ENCODE measurements around the gene LSM4. TPM values are rescaled to one million over a fixed set of nuclear protein-coding genes. Genes with fewer than 3 reads are reported as not detected.
"Not testable (repeated sequence)": the region's sequence is repeated elsewhere in the genome, so short reads cannot be mapped to it uniquely, and the experiment has no call there.

LSM4 gene
- total RNA-seq, 2 donors from 2014 or later = 280 to 379 TPM

DNA sequence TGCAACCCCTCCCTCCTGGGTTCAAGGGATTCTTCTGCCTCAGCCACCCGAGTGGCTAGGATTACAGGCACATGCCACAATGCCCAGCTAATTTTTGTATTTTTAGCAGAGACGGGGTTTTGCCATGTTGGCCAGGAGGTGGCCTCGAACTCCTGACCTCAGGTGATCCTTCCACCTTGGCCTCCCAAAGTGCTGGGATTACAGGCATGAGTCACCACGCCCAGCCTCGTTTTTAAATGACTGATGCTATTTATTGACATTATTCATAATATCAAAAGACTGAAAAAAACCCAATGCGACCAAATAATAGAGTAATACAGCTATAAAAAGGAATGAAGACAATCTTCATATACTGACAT lies 1.5 kb upstream of the LSM4 start:
- H3K27ac Mint-ChIP-seq = peak overlapping the region; percentile 94 to 95
- peaks cover 29 to 31% of the 10 kb centered on the region in 2 donors for H3K36me3 Mint-ChIP-seq
- H3K9me3 Mint-ChIP-seq; ATAC-seq; DNase-seq (ENCODE audit: low spot score in 2 of 2): not testable (repeated sequence)

DNA sequence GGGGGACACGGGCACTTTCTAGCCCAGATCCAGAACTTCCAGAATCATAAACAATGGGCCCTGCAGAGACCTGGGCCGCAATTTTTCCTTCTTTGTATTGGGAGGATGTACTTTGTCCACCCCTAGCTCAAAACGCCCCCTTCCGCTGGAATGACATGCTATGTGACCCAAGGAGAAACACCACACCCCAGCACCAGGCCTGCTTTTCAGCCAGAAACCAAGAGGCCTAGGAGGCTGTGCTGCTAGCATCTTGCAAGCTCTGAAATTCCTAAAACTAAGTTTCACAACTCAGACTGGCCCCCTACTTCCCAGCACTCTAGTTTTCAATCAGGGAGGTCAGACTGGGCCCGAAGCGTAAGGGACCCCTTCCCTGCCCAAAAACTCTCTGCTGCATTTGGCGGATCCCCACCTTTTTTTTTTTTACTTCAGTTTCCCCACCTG lies 538 bp downstream of the LSM4 start:
- no peaks in the 10 kb centered on the region for H3K9me3 Mint-ChIP-seq
- ATAC-seq (peak in 1 of 2 donors; percentile 17), DNase-seq (ENCODE audit: low spot score in 2 of 2) (peak in 1 of 2 donors; percentile 50)
- H3K27ac Mint-ChIP-seq = peak overlapping the region; percentile 94 to 95
- H3K36me3 Mint-ChIP-seq = peaks cover 32 to 35% of the 10 kb centered on the region in 2 donors

DNA sequence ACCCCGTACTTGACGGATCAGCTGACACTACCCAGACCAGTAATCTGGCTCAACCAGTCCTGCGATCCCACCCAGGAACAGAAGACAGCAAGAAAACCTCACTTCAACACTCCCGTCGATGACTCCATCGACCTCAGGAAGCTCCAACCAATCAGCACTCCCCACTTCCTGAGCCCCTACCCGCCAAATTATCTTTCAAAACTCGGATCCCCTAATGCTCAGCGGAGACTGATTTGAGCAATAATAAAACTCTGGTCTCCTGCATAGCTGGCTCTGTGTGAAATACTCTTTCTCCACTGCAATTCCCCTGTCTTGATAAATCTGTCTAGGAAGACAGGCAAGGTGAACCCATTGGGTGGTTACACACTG lies 1.2 kb downstream of the LSM4 start:
- Mint-ChIP-seq H3K36me3 (peaks cover 32 to 35% of the 10 kb centered on the region in 2 donors), H3K27ac (peak overlapping the region; percentile 94 to 95), H3K9me3 (no peaks in the 10 kb centered on the region)
- no peak for DNase-seq (ENCODE audit: low spot score in 2 of 2)
- ATAC-seq = no peak

DNA sequence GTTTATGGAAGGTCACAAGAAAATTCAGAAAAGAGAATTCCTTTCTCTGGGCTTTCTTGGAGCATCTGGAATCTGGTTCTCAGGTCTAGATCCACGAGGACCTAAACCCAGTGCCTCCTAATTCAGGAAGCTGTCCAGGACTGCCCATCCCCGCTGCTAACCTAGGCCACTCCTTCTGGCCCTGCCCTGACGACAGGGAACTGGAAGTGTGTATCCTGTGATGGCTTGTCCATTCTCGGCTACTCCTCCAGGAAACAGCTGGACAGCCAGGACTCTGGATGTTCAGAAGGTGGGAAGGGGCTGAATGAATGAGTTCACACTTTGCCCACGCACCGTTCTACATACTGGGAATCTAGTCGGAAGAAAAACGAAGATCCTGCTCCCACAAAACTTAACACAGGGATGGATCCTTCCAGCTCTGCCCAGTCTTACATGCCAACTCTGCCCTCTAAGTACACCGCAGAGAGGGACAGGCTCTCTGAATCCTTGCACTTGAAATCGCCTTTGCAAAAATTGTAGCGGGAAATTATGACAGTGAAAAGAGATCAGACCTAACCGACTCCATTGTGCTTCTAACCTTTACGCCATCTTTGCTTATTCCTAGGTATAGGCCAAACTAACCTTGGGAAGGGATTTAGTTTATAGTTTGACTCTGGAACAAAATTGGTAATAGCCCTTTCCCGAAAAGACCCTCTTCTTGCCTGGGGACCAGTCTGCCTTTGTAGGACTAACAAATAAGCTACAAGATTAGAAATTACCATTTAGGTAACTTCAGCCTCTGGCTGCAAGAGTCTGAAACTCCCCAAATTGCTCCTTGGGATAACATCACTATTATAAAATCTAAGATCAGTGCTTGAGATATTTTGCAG lies 1.8 kb downstream of the LSM4 start:
- no peaks in the 10 kb centered on the region for H3K9me3 Mint-ChIP-seq
- peak overlapping the region; percentile 94 to 95 for H3K27ac Mint-ChIP-seq
- no peak for ATAC-seq
- no peak for DNase-seq (ENCODE audit: low spot score in 2 of 2)
- peaks cover 32 to 35% of the 10 kb centered on the region in 2 donors for H3K36me3 Mint-ChIP-seq

DNA sequence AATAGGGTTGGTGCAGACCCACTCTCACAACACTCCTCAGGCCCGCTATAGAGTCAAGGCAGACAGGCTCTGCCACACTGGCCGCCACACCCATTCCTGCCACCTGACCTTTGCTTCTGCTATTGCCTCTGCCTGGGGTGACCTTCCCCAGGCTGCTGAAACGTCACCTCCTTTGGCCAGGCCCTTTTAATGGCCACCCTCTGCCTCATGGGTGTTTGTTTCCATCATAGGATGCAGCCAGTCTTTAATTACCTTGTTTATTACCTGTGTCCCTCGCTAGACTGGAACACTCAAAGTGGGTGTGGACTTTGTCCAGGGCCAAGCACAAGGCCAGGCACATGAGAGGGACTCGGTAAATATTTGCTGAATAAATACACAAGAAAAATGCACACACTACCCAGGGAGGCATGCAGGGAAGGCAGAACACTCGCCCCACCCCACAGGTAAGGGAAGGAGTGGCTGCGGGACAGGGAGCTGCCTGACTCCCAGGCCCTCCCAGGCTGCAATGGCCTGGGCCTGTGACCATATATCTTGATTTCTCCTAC lies 3.2 kb downstream of the LSM4 start:
- ATAC-seq (no peak), DNase-seq (ENCODE audit: low spot score in 2 of 2) (no peak)
- Mint-ChIP-seq H3K27ac (peak overlapping the region; percentile 58 to 93), H3K9me3 (no peaks in the 10 kb centered on the region), H3K36me3 (peaks cover 32 to 35% of the 10 kb centered on the region in 2 donors)

DNA sequence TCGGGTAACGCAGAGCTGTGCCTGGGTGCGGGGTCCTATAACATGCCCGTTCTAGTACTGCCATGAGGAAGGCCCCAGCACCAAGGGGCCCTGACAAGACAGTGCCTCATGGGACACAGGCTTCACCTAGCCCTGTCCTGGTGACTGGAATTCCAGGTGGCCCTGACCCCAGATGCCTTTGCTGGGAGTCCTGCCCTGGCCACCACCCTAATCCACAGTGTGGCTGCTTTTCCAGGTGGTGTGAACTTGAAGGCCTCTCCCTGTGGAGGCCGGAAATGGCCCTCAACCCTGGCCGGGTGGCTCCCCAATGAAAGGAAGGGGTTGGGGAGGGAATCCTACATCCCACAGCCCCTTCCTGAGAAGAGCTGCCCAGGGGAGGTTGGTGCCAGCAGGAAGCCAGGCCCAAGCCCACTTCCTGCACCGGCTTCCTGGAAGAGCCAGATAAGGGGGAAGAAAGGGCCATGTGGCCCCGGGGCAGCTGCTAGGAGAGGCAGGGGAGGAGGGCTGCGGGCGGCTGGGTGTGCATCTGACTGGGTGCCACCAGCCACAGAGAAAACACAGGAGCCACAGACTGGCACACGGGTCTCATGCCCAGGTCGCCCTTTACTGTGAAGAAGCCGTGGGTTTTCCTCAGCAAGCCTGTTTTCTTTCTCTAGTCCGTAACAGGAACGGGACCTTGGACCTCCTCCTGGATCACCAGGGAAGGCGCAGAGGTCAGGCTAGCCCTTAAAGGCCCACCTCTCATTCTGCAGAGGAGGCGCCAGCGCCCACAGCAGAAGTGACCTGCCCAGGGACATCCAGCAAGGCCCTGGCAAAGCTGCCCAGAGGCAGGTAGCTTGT lies 4.7 kb downstream of the LSM4 start:
- peaks cover 32 to 35% of the 10 kb centered on the region in 2 donors for H3K36me3 Mint-ChIP-seq
- peak; percentile 41 to 54 for ATAC-seq
- peak; percentile 33 to 74 for DNase-seq (ENCODE audit: low spot score in 2 of 2)
- H3K9me3 Mint-ChIP-seq = no peaks in the 10 kb centered on the region
- peak overlapping the region; percentile 91 to 98 for H3K27ac Mint-ChIP-seq

DNA sequence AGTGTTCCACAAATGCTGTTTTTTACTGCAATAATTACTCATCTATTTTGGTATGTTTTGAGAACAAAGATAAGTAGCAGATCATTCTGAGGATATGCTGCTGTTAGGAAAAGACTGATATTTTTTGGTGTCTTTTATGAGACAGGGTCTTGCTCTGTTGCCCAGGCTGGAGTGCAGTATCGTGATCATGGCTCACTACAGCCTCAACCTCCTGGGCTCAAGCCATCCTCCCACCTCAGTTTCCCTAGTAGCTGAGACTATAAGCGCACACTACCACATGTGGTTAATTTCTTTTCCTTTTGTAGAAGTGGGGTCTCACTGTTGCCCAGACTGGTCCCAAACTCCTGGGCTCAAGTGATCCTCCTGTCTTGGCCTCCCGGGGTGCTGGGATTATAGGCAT lies 9.5 kb downstream of the LSM4 start:
- Mint-ChIP-seq H3K27ac (no peak overlapping the region), H3K9me3 (no peaks in the 10 kb centered on the region), H3K36me3 (peaks cover under 1 to 5% of the 10 kb centered on the region in 2 donors)
- DNase-seq (ENCODE audit: low spot score in 2 of 2) = no peak
- ATAC-seq = no peak

DNA sequence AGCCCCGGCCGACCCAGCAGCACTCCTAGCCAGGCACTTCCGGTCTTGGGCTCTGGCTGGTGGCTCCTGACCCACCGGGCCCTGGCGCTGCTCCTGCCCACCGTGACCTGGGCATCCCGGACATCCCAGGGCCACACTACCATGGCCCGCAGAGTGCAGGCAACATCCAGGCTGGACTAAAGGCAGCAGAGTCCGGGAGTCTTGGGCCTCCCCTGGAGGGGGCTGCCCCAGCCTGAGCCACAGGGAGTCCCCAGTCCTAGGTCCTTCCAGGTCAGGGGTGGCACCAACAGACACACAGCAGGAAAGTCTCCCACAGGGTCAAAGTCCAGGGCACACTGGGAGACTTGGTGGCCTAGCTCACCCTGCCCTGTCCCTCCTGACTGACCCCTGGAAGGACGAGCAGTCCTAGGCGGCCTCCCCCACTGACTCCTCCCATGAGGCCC lies 10.8 kb downstream of the LSM4 start:
- H3K27ac Mint-ChIP-seq = peak overlapping the region in 1 of 2 donors; percentile 81
- ATAC-seq (no peak), DNase-seq (ENCODE audit: low spot score in 2 of 2) (no peak)
- no peaks in the 10 kb centered on the region for H3K9me3 Mint-ChIP-seq
- peaks cover 0 to 9% of the 10 kb centered on the region in 2 donors for H3K36me3 Mint-ChIP-seq

DNA sequence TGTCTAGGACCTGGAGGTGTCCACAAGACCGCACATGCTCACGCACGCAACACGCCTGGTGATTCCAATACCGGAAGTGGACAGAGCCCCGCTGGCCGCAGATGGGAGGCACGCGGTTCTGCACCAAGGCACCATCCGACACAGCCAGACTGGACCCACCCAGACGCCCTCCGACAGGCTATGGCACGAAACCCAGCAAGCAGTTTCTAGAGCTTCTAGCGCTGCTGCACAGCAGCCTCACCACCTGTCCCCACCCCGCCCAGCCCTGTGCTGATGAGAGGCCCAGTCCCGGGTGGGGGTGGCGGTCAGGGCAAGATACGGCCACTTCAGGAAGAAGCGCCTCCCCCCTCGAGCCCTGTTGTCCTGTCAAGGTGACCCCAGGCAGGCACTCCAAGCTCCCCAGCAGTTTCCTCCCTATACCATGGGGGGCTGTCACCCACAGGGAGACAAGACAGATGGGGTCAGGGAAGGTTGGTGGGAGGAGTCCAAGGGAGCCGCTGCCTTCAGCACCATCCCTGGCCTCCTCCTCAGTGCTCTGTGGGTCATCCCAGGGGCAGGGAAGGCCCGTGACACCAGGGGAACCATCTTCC lies 11.3 kb downstream of the LSM4 start:
- Mint-ChIP-seq H3K9me3 (no peaks in the 10 kb centered on the region), H3K27ac (no peak overlapping the region), H3K36me3 (peaks cover 0 to 14% of the 10 kb centered on the region in 2 donors)
- no peak for ATAC-seq
- no peak for DNase-seq (ENCODE audit: low spot score in 2 of 2)

DNA sequence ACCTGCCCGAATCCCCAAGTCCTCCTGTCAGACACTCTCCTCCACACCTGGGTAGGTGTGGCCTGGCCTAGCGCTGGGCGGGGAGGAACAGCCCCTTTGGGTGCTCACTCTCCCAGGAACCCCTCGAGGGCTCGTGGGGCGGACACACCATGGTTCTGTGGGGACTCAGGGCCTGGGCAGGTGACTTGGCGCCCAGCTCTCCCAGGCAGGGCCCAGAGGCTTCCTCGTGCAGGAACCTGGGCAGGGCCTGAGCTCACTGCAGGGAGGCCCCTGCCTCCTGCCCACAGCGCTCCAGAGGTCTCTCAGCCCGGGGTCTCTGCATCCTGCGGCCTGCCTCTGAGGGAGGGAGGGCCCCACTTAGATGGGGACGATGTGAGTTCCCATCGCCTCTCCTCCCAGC lies 11.9 kb downstream of the LSM4 start:
- Mint-ChIP-seq H3K9me3 (no peaks in the 10 kb centered on the region), H3K36me3 (peaks cover under 1 to 17% of the 10 kb centered on the region in 2 donors), H3K27ac (peak overlapping the region in 1 of 2 donors; percentile 77)
- DNase-seq (ENCODE audit: low spot score in 2 of 2) (no peak), ATAC-seq (no peak)

DNA sequence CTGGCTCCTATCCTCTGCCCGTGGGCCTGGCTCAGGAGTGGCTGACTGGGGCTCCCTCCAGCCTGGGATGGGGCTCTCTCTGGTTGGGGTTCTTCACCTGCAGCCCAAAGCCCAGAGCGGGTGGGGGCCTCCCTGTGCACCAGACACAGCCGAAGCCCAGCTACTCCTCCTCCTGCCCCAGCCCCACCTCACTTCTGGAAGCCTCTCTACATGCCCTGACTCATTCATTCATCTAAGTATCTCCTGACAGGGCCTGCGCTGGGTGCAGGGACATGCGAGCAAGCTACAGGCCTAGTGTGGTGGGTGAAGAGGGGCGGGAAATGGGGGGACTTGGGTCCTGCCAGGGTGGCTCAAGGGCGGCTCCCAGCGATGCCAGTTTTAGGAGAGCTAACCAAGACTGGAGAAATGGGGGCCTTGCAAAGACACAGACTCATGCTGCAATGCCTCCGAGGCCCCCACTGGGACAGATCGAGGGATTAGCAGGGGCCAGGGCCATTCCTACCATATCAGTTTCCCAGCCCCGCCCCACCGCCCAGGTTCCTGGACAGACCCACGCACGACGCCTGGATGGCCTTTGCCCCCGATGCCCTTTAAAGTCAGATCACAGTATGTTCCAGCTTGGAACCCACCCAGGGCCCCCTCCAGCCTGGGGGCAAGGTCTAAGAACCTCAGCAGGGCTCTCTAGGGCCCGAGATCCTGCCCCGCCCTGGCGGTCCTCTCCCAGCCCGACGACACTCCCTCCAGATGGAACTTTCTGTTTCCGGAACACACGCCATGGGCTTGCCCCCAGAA lies 12.6 kb downstream of the LSM4 start:
- ATAC-seq (no peak), DNase-seq (ENCODE audit: low spot score in 2 of 2) (no peak)
- no peaks in the 10 kb centered on the region for H3K9me3 Mint-ChIP-seq
- peak overlapping the region; percentile 50 to 77 for H3K27ac Mint-ChIP-seq
- H3K36me3 Mint-ChIP-seq = peaks cover 4 to 21% of the 10 kb centered on the region in 2 donors

DNA sequence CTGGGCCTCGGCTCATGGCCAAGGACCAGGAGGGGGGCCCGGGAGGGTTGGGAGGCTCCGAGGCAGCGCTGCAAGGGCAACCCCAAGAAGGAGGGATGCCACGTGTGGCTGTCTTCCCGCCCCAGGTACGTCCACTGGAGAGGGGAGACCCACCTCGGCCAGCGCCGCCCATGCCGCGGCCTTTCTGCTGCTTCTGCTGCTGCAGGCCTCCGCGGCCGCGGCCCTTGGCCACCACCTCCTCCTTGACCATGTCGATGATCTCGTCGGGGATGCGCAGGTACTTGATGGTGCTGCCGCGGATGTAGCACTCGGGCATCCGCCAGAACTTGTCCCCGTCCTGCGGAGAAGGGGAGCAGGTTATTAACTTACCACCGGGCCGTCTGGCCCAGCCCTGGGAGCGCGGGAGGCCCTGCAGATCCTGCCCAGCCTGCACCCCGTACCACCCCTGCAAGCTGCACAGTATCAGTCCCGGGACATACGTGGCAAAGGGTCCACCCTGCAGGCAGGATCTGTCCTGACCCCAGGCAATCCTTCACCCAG lies 13.3 kb downstream of the LSM4 start:
- Mint-ChIP-seq H3K36me3 (peaks cover 10 to 26% of the 10 kb centered on the region in 2 donors), H3K27ac (peak overlapping the region in 1 of 2 donors; percentile 99), H3K9me3 (no peaks in the 10 kb centered on the region)
- DNase-seq (ENCODE audit: low spot score in 2 of 2) = no peak
- ATAC-seq = no peak

DNA sequence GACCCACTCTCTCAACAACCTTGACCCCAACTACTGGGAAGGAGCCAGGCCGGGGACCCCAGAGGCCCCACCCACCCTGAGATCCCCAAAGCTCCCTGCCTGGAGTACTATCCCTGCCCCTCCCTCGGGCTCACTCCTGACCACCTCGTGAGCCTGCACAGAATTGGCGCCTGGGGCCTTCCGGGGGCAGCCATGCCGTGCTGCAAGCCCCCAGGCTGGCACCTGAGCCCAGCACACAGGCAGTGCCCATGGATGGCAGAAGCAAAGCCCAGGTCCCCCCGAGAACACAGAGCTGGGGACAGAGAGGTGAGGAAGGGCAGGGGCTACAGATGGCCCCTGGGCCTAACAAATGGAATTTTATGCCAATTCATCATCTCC lies 13.9 kb downstream of the LSM4 start:
- DNase-seq (ENCODE audit: low spot score in 2 of 2) (no peak), ATAC-seq (no peak)
- Mint-ChIP-seq H3K36me3 (peaks cover 16 to 32% of the 10 kb centered on the region in 2 donors), H3K27ac (peak overlapping the region; percentile 44 to 99), H3K9me3 (no peaks in the 10 kb centered on the region)

DNA sequence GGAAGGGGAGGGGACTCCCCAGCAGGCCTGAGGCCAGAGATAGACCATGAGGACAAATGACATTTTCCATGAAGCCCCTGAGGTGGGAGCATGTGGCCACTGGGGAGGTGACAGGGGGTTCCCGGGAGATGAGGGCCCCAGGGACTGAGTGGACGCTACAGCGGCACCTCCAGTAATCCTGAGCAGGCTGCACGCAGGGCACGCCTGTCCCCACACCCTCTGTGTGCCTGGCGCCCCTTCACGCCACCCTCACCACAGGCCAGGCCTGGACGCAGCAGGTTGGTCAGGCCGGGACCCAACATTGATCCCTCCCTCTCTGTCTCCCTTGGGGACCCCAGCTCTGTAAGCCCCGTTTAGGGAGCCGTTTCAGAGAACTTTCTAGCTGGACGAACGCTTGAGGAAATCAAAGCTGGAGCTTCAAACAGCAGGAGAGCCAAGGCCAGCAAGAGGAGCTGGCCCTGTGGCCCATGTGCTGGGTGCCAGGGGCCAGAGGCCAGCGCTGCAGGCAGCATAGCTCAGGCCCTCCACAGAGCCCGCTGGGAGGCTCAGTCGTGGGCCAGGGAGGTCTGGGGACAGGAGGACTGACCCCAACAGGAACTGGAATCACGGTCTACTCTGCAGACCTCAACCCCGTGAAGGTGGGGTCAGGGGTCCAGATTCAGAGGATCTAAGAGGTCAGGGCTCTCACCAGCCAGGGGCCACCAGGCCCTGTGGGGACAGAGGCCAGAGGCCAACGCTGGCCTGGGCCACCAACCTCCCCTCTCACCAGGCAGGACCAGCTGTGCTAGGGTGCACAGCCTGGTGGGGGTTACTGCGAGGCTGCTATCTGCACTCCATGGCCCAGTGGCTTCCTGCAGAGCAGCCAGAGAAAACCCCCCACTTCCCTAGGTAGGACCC lies 14.6 kb downstream of the LSM4 start:
- Mint-ChIP-seq H3K36me3 (peaks cover 23 to 32% of the 10 kb centered on the region in 2 donors), H3K9me3 (no peaks in the 10 kb centered on the region), H3K27ac (peak overlapping the region in 1 of 2 donors; percentile 99)
- DNase-seq (ENCODE audit: low spot score in 2 of 2) (no peak), ATAC-seq (no peak)

DNA sequence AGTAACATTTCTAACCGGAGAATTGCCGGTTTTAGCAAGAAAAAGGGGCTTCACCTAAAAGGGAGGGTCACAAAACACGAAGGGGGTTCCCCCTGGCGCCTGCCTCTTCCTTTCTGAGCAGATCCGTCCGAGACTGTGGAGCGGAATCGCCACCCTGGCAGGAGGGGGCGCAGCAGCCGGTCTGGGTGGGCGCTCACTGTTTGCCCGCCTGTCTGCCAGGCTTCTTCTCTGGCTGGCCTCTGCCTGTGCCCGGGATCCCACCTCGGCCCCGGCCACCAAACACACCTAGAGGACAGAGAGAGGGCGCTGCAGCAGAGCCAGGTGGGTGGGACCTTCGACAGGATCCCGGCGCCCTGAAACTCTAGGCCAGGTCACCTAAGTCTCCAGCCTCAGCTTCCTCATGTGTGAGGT lies 15.6 kb downstream of the LSM4 start:
- peak overlapping the region; percentile 55 to 99 for H3K27ac Mint-ChIP-seq
- H3K36me3 Mint-ChIP-seq = peaks cover 26 to 27% of the 10 kb centered on the region in 2 donors
- DNase-seq (ENCODE audit: low spot score in 2 of 2) = no peak
- no peak for ATAC-seq
- no peaks in the 10 kb centered on the region for H3K9me3 Mint-ChIP-seq
